H1 (cell line): ENCODE data around the gene ZNF770. TPM values are rescaled to one million over a fixed set of nuclear protein-coding genes. Genes with fewer than 3 reads are reported as not detected.

ENCODE experiments used
- BRCA1 ChIP-seq: IDR thresholded peaks from 2 replicates; pipeline ENCODE4 v1.6.1; 2012; ENCODE audit warnings: low read depth, low read length, improper control_type of control experiment
- CTCF ChIP-seq, 3 experiments: IDR thresholded peaks; 1 replicate in 2 of 3; 2 replicates in 1 of 3; pipeline versions ENCODE4 v1.5.1 to v1.6.1; 2011; ENCODE audit warnings: low read length in 3 of 3, mild to moderate bottlenecking in 3 of 3, inconsistent platforms in 2 of 3, low read depth in 1 of 3, moderate library complexity in 1 of 3; ENCODE audit not compliant: insufficient read depth in 1 of 3; ENCODE audit errors: control extremely low read depth in 1 of 3
- EGR1 ChIP-seq: IDR thresholded peaks from 2 replicates; pipeline ENCODE4 v1.6.1; 2011; ENCODE audit warnings: low read depth, low read length, borderline replicate concordance
- HDAC2 ChIP-seq, 2 experiments: fragments of 300-600 bp in 1 of 2; sonication (generic) in 1 of 2; IDR thresholded peaks; 2 replicates each; pipeline ENCODE4 v1.6.1; 2011 to 2012; ENCODE audit warnings: low read depth in 2 of 2, low read length in 2 of 2, mild to moderate bottlenecking in 2 of 2, moderate library complexity in 2 of 2, borderline replicate concordance in 1 of 2, inconsistent platforms in 1 of 2
- KDM4A ChIP-seq: IDR thresholded peaks from one replicate; pipeline ENCODE4 v1.7.1; 2012; ENCODE audit warnings: low read depth, mild to moderate bottlenecking, moderate library complexity, low read length, inconsistent platforms; ENCODE audit not compliant: severe bottlenecking
- KDM5A ChIP-seq: fragments of 200-600 bp; IDR thresholded peaks from 2 replicates; pipeline ENCODE4 v1.7.1; 2012; ENCODE audit warnings: mild to moderate bottlenecking, low read length, inconsistent platforms, mixed read lengths
- MAX ChIP-seq: IDR thresholded peaks from 2 replicates; pipeline ENCODE4 v1.6.1; 2012; ENCODE audit warnings: inconsistent platforms
- RAD21 ChIP-seq, 2 experiments: IDR thresholded peaks in 1 of 2; conservative IDR thresholded peaks in 1 of 2; 2 replicates each; pipeline ENCODE4 v1.6.1; 2011; ENCODE audit warnings: low read depth in 2 of 2, low read length in 2 of 2, improper control_type of control experiment in 1 of 2, inconsistent platforms in 1 of 2, mild to moderate bottlenecking in 1 of 2, moderate library complexity in 1 of 2
- RBBP5 ChIP-seq: IDR thresholded peaks from 2 replicates; pipeline ENCODE4 v1.7.1; 2012; ENCODE audit warnings: low read depth, mild to moderate bottlenecking, inconsistent platforms, low read length, moderate library complexity, borderline replicate concordance
- RXRA ChIP-seq: IDR thresholded peaks from 2 replicates; pipeline ENCODE4 v1.6.1; 2011; ENCODE audit warnings: low read depth, mild to moderate bottlenecking, low read length, moderate library complexity; ENCODE audit not compliant: insufficient read depth
- SP1 ChIP-seq: IDR thresholded peaks from 2 replicates; pipeline ENCODE4 v1.6.1; 2011; ENCODE audit warnings: low read depth, low read length
- SUZ12 ChIP-seq: fragments of 200-600 bp; sonication (generic); IDR thresholded peaks from 2 replicates; pipeline ENCODE4 v1.6.1; 2012; ENCODE audit warnings: mild to moderate bottlenecking, inconsistent platforms, low read length, moderate library complexity, mixed read lengths
- TEAD4 ChIP-seq: IDR thresholded peaks from 2 replicates; pipeline ENCODE4 v1.6.1; 2012; ENCODE audit warnings: low read depth, low read length, inconsistent platforms, mixed read lengths
- ZNF274 ChIP-seq: IDR thresholded peaks from 2 replicates; pipeline ENCODE4 v1.7.0; 2012; ENCODE audit warnings: low read length, borderline replicate concordance; ENCODE audit errors: extremely low read depth
- polyA plus RNA-seq, 7 experiments: library from polyadenylated mRNA; depleted of rRNA in 3 of 7; stranded (reverse) in 5 of 7; unstranded in 2 of 7; fragments of >200 nt in 5 of 7; fragments of 200-250 nt in 2 of 7; gene quantifications; 1 replicate in 5 of 7; 2 replicates in 1 of 7; 4 replicates in 1 of 7; pipeline versions ENCODE4 v1.2.1 to v1.2.3, GENCODE V29; 2011 to 2013; ENCODE audit warnings: missing spikeins in 2 of 7, mixed read lengths in 2 of 7
- total RNA-seq: library from RNA; stranded (reverse); fragmentation: NEBNext Ultra II Directional; extraction: Animal tissue kit (Norgen Biotek cat#: 25700); gene quantifications from 2 replicates; pipeline ENCODE4 v1.2.1, GENCODE V29; 2021
- TF ChIP-seq, protein P1 (sequence below): IDR thresholded peaks from 2 replicates; pipeline ENCODE4 v1.6.1; 2012; ENCODE audit warnings: low read length, inconsistent platforms

ZNF770 gene
- total and polyA plus RNA-seq, 2 of the 8 experiments (the other 6 are each of a cell fraction or from before 2014, with no cell fraction given) = 24.8 to 143 TPM

DNA sequence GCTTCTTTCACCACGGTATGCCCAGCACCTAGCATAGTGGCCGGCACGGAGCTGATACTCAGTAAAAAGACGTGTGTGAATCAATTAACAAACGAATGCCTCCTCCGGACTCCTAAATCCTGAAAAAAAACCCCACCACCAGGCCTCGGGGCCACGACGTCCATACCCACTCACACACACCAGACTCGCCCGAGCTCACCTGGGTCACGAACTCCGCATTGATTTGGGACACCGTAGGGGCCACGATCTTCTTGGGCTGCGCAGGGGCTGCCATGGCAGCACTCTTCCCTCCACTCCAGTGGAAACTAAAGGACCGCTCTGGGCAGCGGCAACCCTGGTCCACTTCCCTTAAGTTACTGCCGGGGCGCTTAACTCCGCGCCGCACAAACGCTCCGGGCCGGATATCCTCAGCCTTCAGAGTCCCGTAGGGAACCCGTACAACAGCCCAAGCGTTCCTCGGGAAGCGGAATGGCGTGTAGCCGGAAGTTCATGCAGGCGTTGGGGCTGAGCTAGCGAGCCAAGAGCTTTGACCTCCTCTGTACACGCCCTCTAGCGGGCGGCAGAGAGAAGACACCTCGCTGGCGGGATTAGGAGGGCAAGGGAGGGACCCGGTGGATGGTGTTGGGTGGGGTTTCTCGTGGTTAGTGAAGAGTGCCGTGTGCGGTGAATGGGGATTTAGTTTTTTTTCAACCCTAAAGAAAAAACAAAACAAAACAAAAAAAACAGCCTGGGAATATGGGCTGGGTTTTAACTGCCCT is 18.6 kb downstream of the ZNF770 start, which contains the start of gene AQR (continued):
- TF ChIP-seq RAD21 (IDR thresholded peaks at IDR 0.05 in 1 of 2, conservative IDR thresholded peaks at IDR 0.05 in 1 of 2; ENCODE audit: low read depth in 2 of 2, low read length in 2 of 2) (peak; percentile 38 to 61), ZNF274 (no peak), SUZ12 (no peak), SP1 (peak; percentile 61; the same call in 1 of the 2 replicates), MAX (peak; percentile 56), TEAD4 (peak; percentile 54; the same call in 1 of the 2 replicates), CTCF (IDR thresholded peaks at IDR 0.05; ENCODE audit: control extremely low read depth in 1 of 3, insufficient read depth in 1 of 3, low read depth in 1 of 3, low read length in 3 of 3) (peak; percentile 91 to 99 (median 91)), HDAC2 (IDR thresholded peaks at IDR 0.05; ENCODE audit: borderline replicate concordance in 1 of 2, low read depth in 2 of 2, low read length in 2 of 2) (peak in 1 of 2 experiments; percentile 70; a peak in 1 of 4 replicates), KDM5A (peak; percentile 73), EGR1 (peak; percentile 85), KDM4A (peak; percentile 60), RBBP5 (peak; percentile 77; the same call in 1 of the 2 replicates), RXRA (0 out of 2 replicates have a peak, but pooled peaks have one; percentile 35), BRCA1 (peak; percentile 35; the same call in 1 of the 2 replicates)
- TF ChIP-seq, protein P1, sequence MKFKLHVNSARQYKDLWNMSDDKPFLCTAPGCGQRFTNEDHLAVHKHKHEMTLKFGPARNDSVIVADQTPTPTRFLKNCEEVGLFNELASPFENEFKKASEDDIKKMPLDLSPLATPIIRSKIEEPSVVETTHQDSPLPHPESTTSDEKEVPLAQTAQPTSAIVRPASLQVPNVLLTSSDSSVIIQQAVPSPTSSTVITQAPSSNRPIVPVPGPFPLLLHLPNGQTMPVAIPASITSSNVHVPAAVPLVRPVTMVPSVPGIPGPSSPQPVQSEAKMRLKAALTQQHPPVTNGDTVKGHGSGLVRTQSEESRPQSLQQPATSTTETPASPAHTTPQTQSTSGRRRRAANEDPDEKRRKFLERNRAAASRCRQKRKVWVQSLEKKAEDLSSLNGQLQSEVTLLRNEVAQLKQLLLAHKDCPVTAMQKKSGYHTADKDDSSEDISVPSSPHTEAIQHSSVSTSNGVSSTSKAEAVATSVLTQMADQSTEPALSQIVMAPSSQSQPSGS = 0 out of 2 replicates have a peak, but pooled peaks have one; percentile 50
